Naive thymus-derived CD4-positive, alpha-beta T cell (primary cell): Measurements from ENCODE around the gene RNF227. TPM values are rescaled to one million over a fixed set of nuclear protein-coding genes. Genes with fewer than 3 reads are reported as not detected.

Source experiments
- ATAC-seq: fragments of 150-1000 bp; cut with Tn5 transposase; 2 replicates; pipeline ENCODE4 v1.10.0; 2021; ENCODE audit warnings: mild to moderate bottlenecking, moderate library complexity
- CTCF ChIA-PET: fragments of 350-600 bp; sonication (Branson Sonifier 250); formaldehyde crosslinking; loops from one replicate; lab custom pipeline; 2021; ENCODE audit warnings: antibody characterized with exemption; lab: Charles Lee
- POLR2A ChIA-PET: fragments of 350-600 bp; sonication (Branson Sonifier 250); formaldehyde crosslinking; loops from one replicate; lab custom pipeline; 2021; ENCODE audit warnings: antibody characterized with exemption, inconsistent platforms; lab: Charles Lee
- DNase-seq, 9 donors: peaks; one replicate each; pipeline versions ENCODE4 v3.0.0 to v3.0.0-alpha.2; 2020 to 2022; ENCODE audit warnings: mixed read lengths in 1 of 9
- H3K27ac ChIP-seq: one replicate; pipeline ENCODE4 v1.7.0; 2013; ENCODE audit warnings: mild to moderate bottlenecking, low read depth, low read length, moderate library complexity
- H3K27me3 ChIP-seq, 2 donors: one replicate each; pipeline ENCODE4 v1.7.0; 2013; ENCODE audit warnings: low read length in 2 of 2, mild to moderate bottlenecking in 2 of 2, moderate library complexity in 2 of 2; ENCODE audit not compliant: control insufficient read depth in 2 of 2, insufficient read depth in 2 of 2
- H3K36me3 ChIP-seq, 3 experiments: 1 replicate in 2 of 3; 2 replicates in 1 of 3; pipeline ENCODE4 v1.7.0; 2013; ENCODE audit warnings: low read length in 3 of 3, mild to moderate bottlenecking in 3 of 3, moderate library complexity in 1 of 3; ENCODE audit not compliant: insufficient read depth in 3 of 3, control insufficient read depth in 2 of 3
- H3K4me1 ChIP-seq, 2 donors: one replicate each; pipeline ENCODE4 v1.7.0; 2013; ENCODE audit warnings: low read length in 2 of 2, mild to moderate bottlenecking in 2 of 2, moderate library complexity in 1 of 2; ENCODE audit not compliant: control insufficient read depth in 2 of 2, insufficient read depth in 2 of 2
- H3K4me3 ChIP-seq: 2 replicates; pipeline ENCODE4 v1.7.0; 2013; ENCODE audit warnings: mild to moderate bottlenecking, low read length
- H3K9me3 ChIP-seq, 3 experiments: 1 replicate in 2 of 3; 2 replicates in 1 of 3; pipeline ENCODE4 v1.7.0; 2013; ENCODE audit warnings: low read length in 3 of 3; ENCODE audit not compliant: control insufficient read depth in 2 of 3
- H3K27ac Mint-ChIP-seq, 9 donors: one replicate each; pipeline ENCODE4 v1.8.0; 2020 to 2022; ENCODE audit warnings: mixed read lengths in 9 of 9, mild to moderate bottlenecking in 8 of 9, moderate library complexity in 5 of 9, inconsistent platforms in 2 of 9
- H3K27me3 Mint-ChIP-seq, 5 donors: one replicate each; pipeline ENCODE4 v1.8.0; 2021 to 2022; ENCODE audit warnings: mixed read lengths in 5 of 5, mild to moderate bottlenecking in 1 of 5
- H3K36me3 Mint-ChIP-seq, 5 donors: one replicate each; pipeline ENCODE4 v1.8.0; 2020 to 2022; ENCODE audit warnings: mixed read lengths in 5 of 5, mild to moderate bottlenecking in 3 of 5, inconsistent platforms in 1 of 5
- H3K4me1 Mint-ChIP-seq, 7 donors: one replicate each; pipeline ENCODE4 v1.8.0; 2020 to 2022; ENCODE audit warnings: mixed read lengths in 7 of 7, mild to moderate bottlenecking in 3 of 7, inconsistent platforms in 1 of 7
- H3K4me3 Mint-ChIP-seq, 10 donors: one replicate each; pipeline ENCODE4 v1.8.0; 2020 to 2022; ENCODE audit warnings: mild to moderate bottlenecking in 10 of 10, mixed read lengths in 10 of 10, moderate library complexity in 6 of 10, inconsistent platforms in 2 of 10
- H3K9me3 Mint-ChIP-seq, 11 donors: one replicate each; pipeline ENCODE4 v1.8.0; 2020 to 2022; ENCODE audit warnings: mixed read lengths in 11 of 11, mild to moderate bottlenecking in 4 of 11, inconsistent platforms in 1 of 11, moderate library complexity in 1 of 11
- intact Hi-C, 2 donors: fragments of 100-400 bp; cut with micrococcal nuclease; formaldehyde crosslinking; loops; one replicate each; pipeline ENCODE4 v1.15.1; 2023
- polyA plus RNA-seq, 2 donors: library from polyadenylated mRNA; unstranded; fragments of 300-500 nt; fragmentation: Illumina TruSeq; gene quantifications; one replicate each; pipeline ENCODE4 v1.2.3, GENCODE V29; 2021
- total RNA-seq, 6 experiments: library from RNA in 5 of 6; stranded (reverse) in 5 of 6; gene quantifications; 1 replicate in 5 of 6; 2 replicates in 1 of 6; pipeline ENCODE4 v1.2.3 and lab custom pipeline; 2021 to 2026

The RNF227 gene
- total RNA-seq, result 1 to 10 TPM; 2.6 to 8.2 (median 5.5) TPM
- polyA plus RNA-seq, result 1 to 10 TPM; 3.2 to 4.9 TPM
- total RNA-seq (lab: John Stamatoyannopoulos, UW), result 6.5 reads per million, percentile 28 among the genes with 10 or more reads in this experiment

DNA sequence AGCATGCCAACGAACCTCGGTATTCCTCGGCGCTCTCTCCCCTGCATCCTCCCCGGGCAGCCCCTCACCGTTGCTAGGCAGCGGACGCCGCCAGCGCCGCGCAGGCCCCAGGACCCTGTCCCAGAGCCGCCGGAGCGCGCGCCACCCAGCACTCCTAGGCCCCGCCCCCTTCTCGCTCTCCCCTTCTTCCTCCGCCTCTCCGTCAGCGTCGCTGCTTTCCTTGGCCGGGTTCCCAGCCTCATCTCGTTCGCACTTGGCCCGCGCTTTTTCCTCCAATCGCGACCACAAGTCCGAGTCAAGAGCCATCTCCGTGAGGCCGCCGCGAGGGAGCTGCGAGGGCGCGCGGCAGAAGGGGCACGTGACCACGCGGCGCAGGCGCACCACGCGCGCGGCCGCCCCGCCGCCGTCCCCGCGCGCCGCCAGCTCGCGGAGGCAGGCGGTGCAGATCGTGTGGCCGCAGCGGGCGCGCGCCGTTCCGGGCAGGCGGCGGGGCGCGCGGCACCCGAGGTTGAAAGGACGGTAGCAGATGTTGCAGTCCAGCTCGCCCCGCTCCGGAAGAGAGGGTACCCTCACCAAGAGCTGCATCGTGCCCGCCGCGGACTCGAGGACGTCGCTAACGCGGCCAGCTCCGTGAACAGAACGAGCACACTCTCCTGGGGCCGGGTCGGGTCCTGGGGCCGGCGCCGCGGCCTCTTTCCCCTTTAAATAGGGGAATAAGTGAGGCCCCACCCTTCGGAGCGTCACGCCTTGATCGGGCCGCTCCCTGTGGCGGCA is at the start of gene RNF227:
Gene RNF227, minus strand, starts transcription at position 679 of the 774 bp plus-strand sequence. Its CDS starts 94 bp downstream, at position 585.
- Histone ChIP-seq H3K4me3 (peak within 1 kb of the TSS; percentile 91), H3K9me3 (no peaks in the 10 kb centered on the region), H3K36me3 (peaks cover 0 to 18% (median 7%) of the 10 kb centered on the region in 3 experiments), H3K27ac (peak within 1 kb of the TSS; percentile 75), H3K27me3 (no peaks in the 10 kb centered on the region), H3K4me1 (peaks cover 20 to 22% of the 10 kb centered on the region in 2 donors)
- POLR2A ChIA-PET, result interaction anchor here (0.6 to 6.0 kb wide), 21 partner anchors 11 to 304 kb away, joined by 3 to 74 read pairs (median 6); partner anchors contain the start of genes CNTROB, CYB5D1, KCNAB3 and KDM6B
- Mint-ChIP-seq H3K4me1 (peaks cover 22 to 37% (median 35%) of the 10 kb centered on the region in 7 donors), H3K27ac (peak within 1 kb of the TSS; percentile 82 to 95 (median 92)), H3K9me3 (peaks cover 0 to 1% (median 0%) of the 10 kb centered on the region in 11 donors), H3K27me3 (no peaks in the 10 kb centered on the region), H3K4me3 (peak within 1 kb of the TSS; percentile 64 to 98 (median 88)), H3K36me3 (peaks cover under 1 to 4% (median 3%) of the 10 kb centered on the region in 5 donors)
- intact Hi-C loops, result loop anchor here (1.0 kb wide), 5 partner anchors 17 to 58 kb away; partner anchors contain the start of genes CNTROB (in 2 of the 2) and NAA38 (in 1 of the 2)
- CTCF ChIA-PET, result interaction anchor here (0.7 to 3.9 kb wide), 10 partner anchors 9 to 74 kb away, joined by 3 to 48 read pairs (median 4); partner anchors contain the start of genes CNTROB, CYB5D1, NAA38 and TRAPPC1
- peak; percentile 88 for ATAC-seq
- peak; percentile 74 to 90 (median 83) for DNase-seq

DNA sequence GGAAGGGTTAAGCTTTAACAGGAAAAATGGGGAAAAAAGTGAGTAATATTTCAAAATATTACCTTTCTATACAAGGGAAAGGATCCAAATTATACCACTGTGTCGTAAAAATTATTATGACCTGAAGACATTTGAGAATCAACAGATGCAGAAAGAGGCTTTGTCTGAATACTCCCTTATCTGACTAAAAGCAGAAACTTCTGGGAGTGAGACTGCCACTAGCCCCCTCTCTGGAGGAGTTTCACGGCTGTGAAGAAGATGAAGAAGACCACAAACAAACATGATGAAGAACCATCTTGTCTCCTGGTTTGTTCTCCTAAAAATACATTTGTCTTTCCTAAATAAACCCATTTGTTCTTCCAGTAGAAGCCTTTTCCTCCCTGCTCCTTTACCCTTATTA is 45.3 kb upstream of the RNF227 start:
- no peaks in the 10 kb centered on the region for H3K36me3 Mint-ChIP-seq
- no peaks in the 10 kb centered on the region for H3K36me3 ChIP-seq
- H3K4me1 Mint-ChIP-seq, result no peaks in the 10 kb centered on the region
- H3K4me3 Mint-ChIP-seq, result no peak overlapping the region
- H3K27ac Mint-ChIP-seq, result no peak overlapping the region
- intact Hi-C loops, result no loop called here
- no peaks in the 10 kb centered on the region for H3K27me3 ChIP-seq
- no peak for DNase-seq
- POLR2A ChIA-PET, result interaction anchor here (1.0 kb wide), 1 partner anchor 17 kb away, joined by 4 read pairs; no protein-coding TSS in a partner anchor
- H3K4me3 ChIP-seq, result no peak overlapping the region
- H3K9me3 Mint-ChIP-seq, result no peaks in the 10 kb centered on the region
- no peak overlapping the region for H3K27ac ChIP-seq
- no peaks in the 10 kb centered on the region for H3K4me1 ChIP-seq
- H3K27me3 Mint-ChIP-seq, result peaks cover 0 to 22% (median 0%) of the 10 kb centered on the region in 5 donors
- no peak for ATAC-seq
- CTCF ChIA-PET, result interaction anchor here (0.6 kb wide), 1 partner anchor 22 kb away, joined by 4 read pairs; no protein-coding TSS in a partner anchor
- H3K9me3 ChIP-seq, result no peaks in the 10 kb centered on the region

DNA sequence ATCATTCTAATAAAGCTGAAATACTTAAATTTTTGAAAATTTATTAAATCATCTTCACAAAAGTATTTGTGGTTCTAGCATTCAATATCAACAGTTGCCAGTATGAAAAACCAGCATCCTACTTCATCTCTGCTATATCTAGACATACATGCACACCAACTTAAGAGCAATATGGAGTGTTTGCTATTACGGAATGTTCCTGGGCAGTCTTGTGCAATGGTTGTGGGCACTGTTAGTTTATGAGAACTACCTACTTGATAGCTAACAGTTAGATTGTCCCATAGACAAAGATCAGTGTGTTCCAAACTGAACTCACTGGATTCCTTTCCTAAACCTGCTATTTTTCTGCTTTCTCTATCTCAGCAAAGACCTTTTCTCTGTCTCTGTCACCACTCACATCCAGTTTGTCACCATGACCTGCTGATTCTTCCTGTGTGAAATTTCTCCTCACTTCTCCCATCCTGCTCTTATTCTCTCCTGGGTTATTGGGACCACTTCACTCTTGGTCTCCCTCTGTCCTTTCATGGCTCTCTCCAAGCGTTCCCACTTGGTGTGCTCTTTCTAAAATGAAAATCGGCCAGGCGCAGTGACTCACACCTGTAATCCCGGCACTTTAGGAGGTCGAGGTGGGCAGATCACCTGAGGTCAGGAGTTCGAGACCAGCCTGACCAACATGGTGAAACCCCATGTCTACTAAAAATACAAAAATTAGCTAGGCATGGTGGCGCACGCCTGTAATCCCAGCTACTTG is 43.6 kb upstream of the RNF227 start:
- CTCF ChIA-PET, result interaction anchor here (0.6 kb wide), 1 partner anchor 184 kb away, joined by 3 read pairs; no protein-coding TSS in a partner anchor
- no peak overlapping the region for H3K4me3 Mint-ChIP-seq

DNA sequence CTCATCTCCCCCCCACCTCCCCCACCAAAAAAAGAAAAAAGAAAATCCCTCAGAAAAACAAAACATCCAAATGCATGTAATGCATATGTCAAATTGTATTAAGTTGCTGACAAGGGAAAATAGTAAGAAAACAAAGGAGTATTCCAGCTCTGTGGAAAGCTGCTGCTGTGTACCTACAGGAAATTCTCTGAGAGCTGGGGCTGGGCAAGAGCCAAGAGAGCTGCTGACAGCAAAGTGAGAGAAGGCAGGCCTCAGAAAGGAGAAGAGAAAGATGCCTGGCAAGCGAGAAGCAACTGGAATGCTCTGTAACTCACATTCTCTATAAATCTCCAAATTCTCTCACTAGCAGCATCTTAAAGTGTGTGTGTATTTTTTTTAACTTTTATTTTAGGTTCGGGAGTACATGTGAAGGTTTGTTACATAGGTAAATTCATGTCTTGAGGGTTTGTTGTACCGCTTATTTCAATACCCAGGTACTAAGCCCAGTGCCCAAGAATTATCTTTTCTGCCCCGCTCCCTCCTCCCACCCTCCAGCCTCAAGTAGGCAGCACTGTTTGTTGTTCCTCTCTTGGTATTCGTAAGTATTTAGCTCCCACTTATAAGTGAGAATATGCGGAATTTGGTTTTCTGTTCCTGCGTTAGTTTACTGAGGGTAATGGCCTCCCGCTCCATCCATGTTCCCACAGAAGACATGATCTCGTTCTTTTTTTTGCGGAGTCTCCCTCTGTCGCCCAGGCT is 40.3 kb upstream of the RNF227 start:
- no peak overlapping the region for H3K4me3 Mint-ChIP-seq
- Histone ChIP-seq H3K36me3 (no peaks in the 10 kb centered on the region), H3K27me3 (no peaks in the 10 kb centered on the region), H3K27ac (no peak overlapping the region), H3K9me3 (no peaks in the 10 kb centered on the region), H3K4me3 (no peak overlapping the region), H3K4me1 (no peaks in the 10 kb centered on the region)
- H3K4me1 Mint-ChIP-seq, result peaks cover 2 to 8% (median 3%) of the 10 kb centered on the region in 7 donors
- POLR2A ChIA-PET, result no interaction called here
- no peaks in the 10 kb centered on the region for H3K9me3 Mint-ChIP-seq
- no peak for ATAC-seq
- CTCF ChIA-PET, result no interaction called here
- no peak for DNase-seq
- H3K36me3 Mint-ChIP-seq, result peaks cover 0 to 2% (median 0%) of the 10 kb centered on the region in 5 donors
- peaks cover 0 to 15% (median 0%) of the 10 kb centered on the region in 5 donors for H3K27me3 Mint-ChIP-seq
- H3K27ac Mint-ChIP-seq, result no peak overlapping the region
- intact Hi-C loops, result no loop called here

More for the DNA sequence above, 43.6 kb upstream of the RNF227 start:
- ATAC-seq (no peak), DNase-seq (no peak)
- Mint-ChIP-seq H3K36me3 (no peaks in the 10 kb centered on the region), H3K27me3 (peaks cover 0 to 22% (median 0%) of the 10 kb centered on the region in 5 donors), H3K4me1 (no peaks in the 10 kb centered on the region), H3K27ac (no peak overlapping the region), H3K9me3 (no peaks in the 10 kb centered on the region)
- H3K27me3 ChIP-seq, result no peaks in the 10 kb centered on the region
- intact Hi-C loops, result loop anchor here in 1 of 2 donors (2.0 kb wide), 1 partner anchor 15 kb away; no protein-coding TSS in a partner anchor
- no peaks in the 10 kb centered on the region for H3K4me1 ChIP-seq
- no peaks in the 10 kb centered on the region for H3K36me3 ChIP-seq
- H3K27ac ChIP-seq, result no peak overlapping the region
- POLR2A ChIA-PET, result no interaction called here
- no peak overlapping the region for H3K4me3 ChIP-seq
- no peaks in the 10 kb centered on the region for H3K9me3 ChIP-seq

DNA sequence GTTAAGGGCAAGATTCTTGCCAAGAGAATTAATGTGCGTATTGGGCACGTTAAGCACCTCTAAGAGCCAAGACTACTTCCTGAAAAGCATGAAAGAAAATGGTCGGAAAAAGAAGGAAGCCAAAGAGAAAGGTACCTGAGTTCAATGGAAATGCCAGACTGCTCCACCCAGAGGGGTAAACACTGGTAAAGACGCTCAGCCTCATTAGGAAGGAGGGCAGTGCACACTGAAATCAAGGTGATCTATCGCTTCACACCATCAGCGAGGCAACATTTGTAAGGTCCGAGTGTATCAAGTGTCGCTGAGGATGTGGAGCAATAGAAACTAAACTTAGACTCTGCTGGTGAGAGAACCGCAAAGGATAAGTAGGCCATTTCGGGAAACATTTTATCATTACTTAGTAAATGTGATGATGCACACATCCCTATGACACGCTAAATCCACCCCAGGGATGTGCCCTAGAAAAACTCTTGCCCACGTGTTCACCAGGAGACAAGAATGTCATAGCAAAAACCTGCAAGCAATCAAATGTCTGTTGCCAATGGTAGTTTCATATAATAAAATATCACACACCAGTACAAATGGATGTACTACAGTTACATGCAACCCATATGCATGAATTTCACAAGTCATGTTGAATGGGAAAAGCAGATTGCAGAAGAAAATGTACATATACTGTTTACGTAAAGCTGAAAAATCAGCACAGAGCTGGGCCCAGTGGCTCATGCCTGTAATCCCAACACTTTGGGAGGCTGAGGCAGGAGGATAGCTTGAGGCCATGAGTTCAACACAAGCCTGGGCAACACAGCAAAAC is 39.5 kb upstream of the RNF227 start:
- no peak overlapping the region for H3K27ac Mint-ChIP-seq

More for the DNA sequence above, 39.5 kb upstream of the RNF227 start:
- Histone ChIP-seq H3K36me3 (no peaks in the 10 kb centered on the region), H3K4me3 (no peak overlapping the region), H3K4me1 (no peaks in the 10 kb centered on the region), H3K27me3 (no peaks in the 10 kb centered on the region), H3K9me3 (no peaks in the 10 kb centered on the region), H3K27ac (no peak overlapping the region)
- no peak for ATAC-seq
- ChIA-PET POLR2A (no interaction called here), CTCF (interaction anchor here (0.8 kb wide), 1 partner anchor 16 kb away, joined by 3 read pairs; no protein-coding TSS in a partner anchor)
- DNase-seq, result no peak
- no peak overlapping the region for H3K4me3 Mint-ChIP-seq
- intact Hi-C loops, result no loop called here
- peaks cover 4 to 13% (median 7%) of the 10 kb centered on the region in 7 donors for H3K4me1 Mint-ChIP-seq
- peaks cover 0 to 4% (median 0%) of the 10 kb centered on the region in 5 donors for H3K36me3 Mint-ChIP-seq
- no peaks in the 10 kb centered on the region for H3K9me3 Mint-ChIP-seq
- H3K27me3 Mint-ChIP-seq, result peaks cover 0 to 10% (median 0%) of the 10 kb centered on the region in 5 donors
